HepG2 (cell line): ENCODE results near the gene OR8B8. TPM values are rescaled to one million over a fixed set of nuclear protein-coding genes. Genes with fewer than 3 reads are reported as not detected.

Experiments
- AHDC1 ChIP-seq: sonication (generic); formaldehyde crosslinking; IDR thresholded peaks from 2 replicates; pipeline ENCODE4 v1.5.1; 2020; ENCODE audit warnings: mild to moderate bottlenecking, missing genetic modification reagents, borderline replicate concordance
- ATF4 ChIP-seq, 2 experiments: fragments of 450-650 bp in 1 of 2; sonication (generic) in 1 of 2; formaldehyde crosslinking; IDR thresholded peaks; 2 replicates each; pipeline versions ENCODE4 v1.5.0 to v1.8.0; 2020 to 2022; ENCODE audit warnings: mild to moderate bottlenecking in 1 of 2, missing genetic modification reagents in 1 of 2
- CSRNP2 ChIP-seq: sonication (generic); formaldehyde crosslinking; conservative IDR thresholded peaks from 2 replicates; pipeline ENCODE4 v1.8.0; 2022; ENCODE audit warnings: low read depth, missing genetic modification reagents
- FOXA1 ChIP-seq, 2 experiments: fragments of 450-650 bp in 1 of 2; sonication (generic) in 1 of 2; formaldehyde crosslinking in 1 of 2; IDR thresholded peaks; 2 replicates each; pipeline versions ENCODE4 v1.4.0 to v1.6.1; 2016 to 2020; ENCODE audit warnings: missing genetic modification reagents in 1 of 2
- FOXM1 ChIP-seq: sonication (generic); formaldehyde crosslinking; IDR thresholded peaks from 2 replicates; pipeline ENCODE4 v1.5.0; 2020; ENCODE audit warnings: missing genetic modification reagents
- GRHL1 ChIP-seq: sonication (generic); formaldehyde crosslinking; conservative IDR thresholded peaks from 2 replicates; pipeline ENCODE4 v1.8.0; 2022; ENCODE audit warnings: missing genetic modification reagents
- HDAC1 ChIP-seq: sonication (generic); formaldehyde crosslinking; IDR thresholded peaks from 2 replicates; pipeline ENCODE4 v1.5.1; 2020; ENCODE audit warnings: mild to moderate bottlenecking, missing genetic modification reagents
- KAT7 ChIP-seq: IDR thresholded peaks from 2 replicates; pipeline ENCODE4 v1.6.1; 2018; ENCODE audit warnings: borderline replicate concordance, missing compliant biosample characterization
- PAF1 ChIP-seq: IDR thresholded peaks from 2 replicates; pipeline ENCODE4 v1.6.1; 2016; ENCODE audit warnings: missing genetic modification reagents, missing compliant biosample characterization
- RFX3 ChIP-seq: IDR thresholded peaks from 2 replicates; pipeline ENCODE4 v1.6.1; 2016; ENCODE audit warnings: missing biosample characterization, missing genetic modification reagents
- SMC3 ChIP-seq: IDR thresholded peaks from 2 replicates; pipeline ENCODE4 v1.6.1; 2011; ENCODE audit warnings: low read length, improper control_type of control experiment
- STAG1 ChIP-seq: sonication (generic); formaldehyde crosslinking; IDR thresholded peaks from 2 replicates; pipeline ENCODE4 v1.4.0; 2020; ENCODE audit warnings: missing genetic modification reagents
- TEAD3 ChIP-seq: optimal IDR thresholded peaks from 2 replicates; pipeline ENCODE3; 2016; ENCODE audit warnings: borderline replicate concordance
- XBP1 ChIP-seq: sonication (generic); formaldehyde crosslinking; IDR thresholded peaks from 2 replicates; pipeline ENCODE4 v1.5.0; 2020; ENCODE audit warnings: missing genetic modification reagents
- ZBTB34 ChIP-seq: sonication (generic); formaldehyde crosslinking; IDR thresholded peaks from 2 replicates; pipeline ENCODE4 v1.8.0; 2022; ENCODE audit warnings: mild to moderate bottlenecking, missing genetic modification reagents
- ZBTB44 ChIP-seq: sonication (generic); formaldehyde crosslinking; IDR thresholded peaks from 2 replicates; pipeline ENCODE4 v1.4.0; 2020; ENCODE audit warnings: missing genetic modification reagents
- ZNF616 ChIP-seq: sonication (generic); formaldehyde crosslinking; IDR thresholded peaks from 2 replicates; pipeline ENCODE4 v1.5.0; 2020; ENCODE audit warnings: low read depth, mild to moderate bottlenecking, missing genetic modification reagents
- polyA plus RNA-seq, 8 experiments: library from polyadenylated mRNA; depleted of rRNA in 3 of 8; stranded (reverse) in 7 of 8; unstranded in 1 of 8; fragments of >200 nt; fragmentation: Illumina TruSeq in 4 of 8; extraction: Trizol in 4 of 8; gene quantifications; 2 replicates each; pipeline versions ENCODE4 v1.2.1 to v1.2.3, GENCODE V29; 2011 to 2016; ENCODE audit warnings: low read depth in 4 of 8, missing spikeins in 1 of 8, mixed read lengths in 1 of 8; ENCODE audit not compliant: insufficient read depth in 1 of 8
- total RNA-seq, 5 experiments: library from RNA; depleted of rRNA; stranded (reverse); fragments of >200 nt; fragmentation: Illumina TruSeq; extraction: Trizol; gene quantifications; 2 replicates each; pipeline ENCODE4 v1.2.3, GENCODE V29; 2016; ENCODE audit warnings: low read depth in 1 of 5

OR8B8 gene
- total and polyA plus RNA-seq, 2 of the 13 experiments (the other 11 are each of a cell fraction or from before 2014, with no cell fraction given), result not detected

GRCh38 chr11:124402326-124402922, 43.1 kb downstream of the OR8B8 start (continued):
- TF ChIP-seq CSRNP2 (CRISPR knock-in tag) (no peak), FOXM1 (CRISPR knock-in tag) (no peak), FOXA1 (IDR thresholded peaks at IDR 0.05) (no peak), FOXA1 (CRISPR knock-in tag; IDR thresholded peaks at IDR 0.05) (peak; percentile 22; the same call in 1 of the 2 replicates), XBP1 (no peak), KAT7 (CRISPR knock-in tag) (no peak), HDAC1 (CRISPR knock-in tag) (no peak), ZNF616 (CRISPR knock-in tag) (no peak), SMC3 (peak; percentile 56), TEAD3 (CRISPR knock-in tag) (peak; percentile 19), GRHL1 (CRISPR knock-in tag) (no peak), ZBTB34 (CRISPR knock-in tag) (no peak), AHDC1 (CRISPR knock-in tag) (no peak), PAF1 (CRISPR knock-in tag) (no peak), ATF4 (CRISPR knock-in tag; IDR thresholded peaks at IDR 0.05) (peak in 1 of 2 experiments; percentile 89; a peak in 2 of 4 replicates), RFX3 (CRISPR knock-in tag) (no peak), ZBTB44 (CRISPR knock-in tag) (no peak), STAG1 (CRISPR knock-in tag) (peak; percentile 60)
